HT1080 (cell line): ENCODE data around the gene PRMT5. TPM values are rescaled to one million over a fixed set of nuclear protein-coding genes. Genes with fewer than 3 reads are reported as not detected.

Experiments
- DNase-seq: peaks from one replicate; pipeline ENCODE4 v3.0.0-alpha.2; 2015; ENCODE audit warnings: low read depth
- total RNA-seq: library from RNA; depleted of rRNA; stranded (reverse); fragments of >200 nt; shearing (Covaris generic); gene quantifications from 2 replicates; pipeline ENCODE4 v1.2.3, GENCODE V29; 2014

The PRMT5 gene
- total RNA-seq, 1 experiment from 2014 or later: 127 TPM

- DNase-seq: peak; percentile 86
These were observed 30.7 kb downstream of the PRMT5 start for GRCh38 chr14:22898302-22899090.

- DNase-seq: no peak
These were observed 31.8 kb downstream of the PRMT5 start for GRCh38 chr14:22897357-22897756.

- no peak for DNase-seq
These were observed 32.4 kb downstream of the PRMT5 start for GRCh38 chr14:22896760-22897159.

GRCh38 chr14:22896356-22896755 is 32.8 kb downstream of the PRMT5 start:
- no peak for DNase-seq

GRCh38 chr14:22895402-22895801 is 33.8 kb downstream of the PRMT5 start:
- DNase-seq: no peak

- no peak for DNase-seq
These were observed 35.5 kb downstream of the PRMT5 start for GRCh38 chr14:22893706-22894105.

- no peak for DNase-seq
These were observed 36.7 kb downstream of the PRMT5 start for GRCh38 chr14:22892488-22892887.

GRCh38 chr14:22890416-22890815 is 38.8 kb downstream of the PRMT5 start:
- DNase-seq: no peak

GRCh38 chr14:22888662-22889061 is 40.5 kb downstream of the PRMT5 start:
- DNase-seq: no peak

- no peak for DNase-seq
These were observed 41.2 kb downstream of the PRMT5 start for GRCh38 chr14:22887990-22888378.

- DNase-seq: no peak
These were observed 41.8 kb downstream of the PRMT5 start for GRCh38 chr14:22887260-22887989.

GRCh38 chr14:22886500-22887259 is 42.5 kb downstream of the PRMT5 start:
- no peak for DNase-seq

- no peak for DNase-seq
These were observed 43.2 kb downstream of the PRMT5 start for GRCh38 chr14:22885975-22886374.

- no peak for DNase-seq
These were observed 44.2 kb downstream of the PRMT5 start for GRCh38 chr14:22884738-22885523.

- no peak for DNase-seq
These were observed 45.0 kb downstream of the PRMT5 start for GRCh38 chr14:22884076-22884737.

- no peak for DNase-seq
These were observed 45.8 kb downstream of the PRMT5 start, which contains the start of gene REM2 for GRCh38 chr14:22883173-22883976. Gene REM2, plus strand, starts transcription at chr14:22883222. Its CDS starts 66 bp downstream, at chr14:22883288.

GRCh38 chr14:22882529-22883172 is 46.5 kb downstream of the PRMT5 start:
- DNase-seq: no peak

GRCh38 chr14:22882064-22882463 is 47.1 kb downstream of the PRMT5 start:
- no peak for DNase-seq
